NCI-H1694 (cell line): ENCODE data around the gene IGSF8.
A peak's percentile ranks its signal among the peaks of the same experiment; 100 is the strongest.
"Not testable (repeated sequence)": the region's sequence is repeated elsewhere in the genome, so short reads cannot be mapped to it uniquely, and the experiment has no call there.

Experiments
- DNase-seq: peaks from one replicate; lab custom pipeline; 2025; lab: John Stamatoyannopoulos, UW

The IGSF8 gene

GRCh38 chr1:160127381-160127780 lies 29.0 kb upstream of the IGSF8 start:
- DNase-seq: no peak

GRCh38 chr1:160126342-160126741 lies 27.9 kb upstream of the IGSF8 start:
- not testable (repeated sequence) for DNase-seq

- DNase-seq: no peak
These were observed 27.3 kb upstream of the IGSF8 start for GRCh38 chr1:160125746-160126145.

GRCh38 chr1:160124705-160125478 lies 26.5 kb upstream of the IGSF8 start:
- DNase-seq: no peak

GRCh38 chr1:160123726-160124125 lies 25.3 kb upstream of the IGSF8 start:
- no peak for DNase-seq

- no peak for DNase-seq
These were observed 24.6 kb upstream of the IGSF8 start for GRCh38 chr1:160122978-160123495.

- DNase-seq: no peak
These were observed 23.0 kb upstream of the IGSF8 start for GRCh38 chr1:160121388-160121787.

- DNase-seq: no peak
These were observed 22.4 kb upstream of the IGSF8 start for GRCh38 chr1:160120797-160121196.

- DNase-seq: no peak
These were observed 20.5 kb upstream of the IGSF8 start for GRCh38 chr1:160118928-160119327.

- no peak for DNase-seq
These were observed 19.3 kb upstream of the IGSF8 start for GRCh38 chr1:160117709-160118183.

- no peak for DNase-seq
These were observed 18.9 kb upstream of the IGSF8 start for GRCh38 chr1:160117300-160117699.

GRCh38 chr1:160116283-160117147 lies 18.1 kb upstream of the IGSF8 start:
- no peak for DNase-seq

GRCh38 chr1:160115545-160116282 lies 17.3 kb upstream of the IGSF8 start, which contains the start of gene ATP1A2:
ATP1A2 (plus strand) TSS chr1:160115759; CDS start chr1:160115862, 103 bp downstream.
- DNase-seq: no peak

- no peak for DNase-seq
These were observed 15.7 kb upstream of the IGSF8 start for GRCh38 chr1:160114085-160114484.

GRCh38 chr1:160113407-160113806 lies 15.0 kb upstream of the IGSF8 start:
- DNase-seq: no peak

- no peak for DNase-seq
These were observed 13.9 kb upstream of the IGSF8 start for GRCh38 chr1:160112357-160112756.

- not testable (repeated sequence) for DNase-seq
These were observed 13.0 kb upstream of the IGSF8 start for GRCh38 chr1:160111462-160111861.

- no peak for DNase-seq
These were observed 11.3 kb upstream of the IGSF8 start for GRCh38 chr1:160109686-160110085.

- DNase-seq: peak; percentile 51
These were observed 10.7 kb upstream of the IGSF8 start for GRCh38 chr1:160108888-160109662.

- DNase-seq: no peak
These were observed 9.1 kb upstream of the IGSF8 start for GRCh38 chr1:160107512-160107911.

- DNase-seq: no peak
These were observed 6.7 kb upstream of the IGSF8 start for GRCh38 chr1:160105155-160105554.
